GM12891 (cell line): ENCODE results near the gene APCDD1.

Experiments used
- POLR2A ChIP-seq: IDR thresholded peaks from 2 replicates; pipeline ENCODE4 v1.6.1; 2011; ENCODE audit warnings: low read depth, low read length, control low read depth
- POLR2AphosphoS5 ChIP-seq: IDR thresholded peaks from 2 replicates; pipeline ENCODE4 v1.6.1; 2011; ENCODE audit warnings: low read depth, low read length, control low read depth

DNA sequence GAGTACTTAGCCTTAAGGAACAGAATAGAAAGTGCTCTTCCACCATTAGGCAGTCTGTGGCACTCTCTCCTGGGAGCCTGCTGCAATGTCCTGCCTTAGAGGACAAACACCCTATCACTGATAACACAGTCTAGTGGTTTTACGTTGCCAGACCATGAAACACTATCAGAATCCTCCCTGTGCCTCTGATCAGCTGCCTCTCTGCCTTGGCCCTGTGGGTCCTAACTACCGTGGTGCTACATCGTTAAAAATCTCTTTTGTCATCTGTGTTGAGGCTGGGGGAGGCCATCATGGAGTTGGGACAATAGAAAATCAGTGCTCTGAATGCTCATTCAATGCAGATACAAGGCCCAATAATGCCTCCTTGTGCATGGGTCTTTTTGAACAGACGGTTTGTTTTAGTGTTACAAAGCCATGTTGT lies 11.9 kb upstream of the APCDD1 start:
- no peak for TF ChIP-seq POLR2A
- no peak for TF ChIP-seq POLR2AphosphoS5
